ENCODE data around the gene RFC2. TPM values are rescaled to one million over a fixed set of nuclear protein-coding genes. Genes with fewer than 3 reads are reported as not detected.
"Not testable (repeated sequence)": the region's sequence is repeated elsewhere in the genome, so short reads cannot be mapped to it uniquely, and the experiment has no call there.

The RFC2 gene
- total and polyA plus RNA-seq, 7 experiments from 2014 or later: 12.0 to 51.7 (median 19.3) TPM

DNA sequence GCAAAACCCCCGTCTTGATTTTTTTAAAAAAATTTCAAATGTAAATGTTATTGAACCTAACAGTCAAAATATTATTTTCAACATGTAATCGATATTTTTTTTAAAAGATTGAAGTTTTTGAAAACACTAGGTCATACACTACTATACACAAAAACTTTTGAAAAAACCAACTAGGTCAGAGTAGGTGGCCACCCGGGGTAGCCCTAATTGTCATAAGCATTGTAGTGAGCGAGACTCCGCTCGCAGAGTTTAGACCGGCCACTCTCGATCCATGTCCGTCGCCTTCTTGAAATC is 417 bp downstream of the RFC2 start:
- peak overlapping the region; percentile 92 to 97 (median 95) for H3K27ac Mint-ChIP-seq
- Histone ChIP-seq H3K4me1 (ENCODE audit: control insufficient read depth in 2 of 2, insufficient read depth in 2 of 2, low read length in 2 of 2) (peaks cover 6 to 8% of the 10 kb centered on the region in 2 donors), H3K36me3 (ENCODE audit: control insufficient read depth in 2 of 3, insufficient read depth in 3 of 3, low read length in 3 of 3) (peaks cover 0 to 33% (median 0%) of the 10 kb centered on the region in 3 experiments), H3K27me3 (ENCODE audit: control insufficient read depth in 2 of 2, insufficient read depth in 2 of 2, low read length in 2 of 2) (no peaks in the 10 kb centered on the region), H3K4me3 (ENCODE audit: low read length) (peak overlapping the region; percentile 93), H3K27ac (ENCODE audit: low read depth, low read length) (peak overlapping the region; percentile 90), H3K9me3 (ENCODE audit: control insufficient read depth in 2 of 3, low read length in 3 of 3) (no peaks in the 10 kb centered on the region)
- H3K4me1 Mint-ChIP-seq: peaks cover 0 to 37% (median 27%) of the 10 kb centered on the region in 7 donors
- ATAC-seq: peak; percentile 2
- DNase-seq: no peak
- no peaks in the 10 kb centered on the region for H3K27me3 Mint-ChIP-seq
- ChIA-PET POLR2A (interaction anchor here (1.2 kb wide), 1 partner anchor 79 kb away, joined by 5 read pairs; the partner anchor contains the start of gene EIF4H), CTCF (interaction anchor here (0.6 kb wide), 1 partner anchor 694 kb away, joined by 4 read pairs; no protein-coding TSS in a partner anchor)
- intact Hi-C loops (cut with micrococcal nuclease): loop anchor here (1.0 to 10.0 kb wide), 16 partner anchors 15 to 696 kb away; partner anchors contain the start of genes ABHD11 (in 2 of the 2), CLIP2 (in 2 of the 2), EIF4H (in 2 of the 2) and GTF2I (in 2 of the 2)
- H3K36me3 Mint-ChIP-seq: peaks cover 0 to 22% (median 9%) of the 10 kb centered on the region in 5 donors
- H3K4me3 Mint-ChIP-seq: peak overlapping the region; percentile 90 to 97 (median 94)
- H3K9me3 Mint-ChIP-seq: no peaks in the 10 kb centered on the region

DNA sequence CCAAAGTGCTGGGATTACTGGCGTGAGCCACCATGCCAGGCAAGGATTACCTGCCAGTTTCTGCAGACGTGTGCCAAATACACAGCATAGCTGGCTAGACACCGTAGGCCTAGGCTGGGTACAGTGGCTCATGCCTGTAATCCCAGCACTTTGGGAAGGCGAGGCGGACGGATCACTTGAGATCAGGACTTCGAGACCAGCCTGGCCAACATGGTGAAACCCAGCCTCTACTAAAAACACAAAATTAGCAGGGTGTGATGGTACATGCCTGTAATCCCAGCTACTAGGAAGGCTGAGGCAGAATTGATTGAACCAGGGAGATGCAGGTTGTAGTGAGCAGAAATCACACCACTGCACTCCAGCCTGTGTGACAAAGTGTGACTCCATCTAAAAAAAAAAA is 868 bp downstream of the RFC2 start:
- intact Hi-C loops (cut with micrococcal nuclease): loop anchor here (5.0 to 10.0 kb wide), 6 partner anchors 34 to 696 kb away; partner anchors contain the start of genes ABHD11 (in 1 of the 2), BCL7B (in 1 of the 2), CLIP2 (in 1 of the 2) and GTF2I (in 1 of the 2)
- CTCF ChIA-PET: interaction anchor here (0.6 kb wide), 1 partner anchor 693 kb away, joined by 4 read pairs; no protein-coding TSS in a partner anchor

DNA sequence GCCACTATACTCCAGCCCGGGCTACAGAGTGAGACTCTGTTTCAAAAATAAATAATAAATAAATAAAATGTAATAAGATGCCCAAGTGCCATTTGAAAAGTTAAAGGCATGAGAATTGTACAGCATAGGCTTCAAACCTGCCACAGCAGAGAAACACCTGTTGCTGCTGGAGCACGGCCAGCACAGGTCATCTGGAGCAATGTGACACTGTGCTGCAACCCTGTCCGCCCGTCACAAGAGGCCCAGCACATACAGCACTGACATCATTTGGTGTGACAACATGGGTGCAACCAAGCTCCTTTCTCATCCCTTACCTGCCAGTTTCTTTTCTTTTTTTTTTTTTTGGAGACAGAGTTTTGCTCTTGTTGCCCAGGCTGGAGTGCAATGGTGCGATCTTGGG is 1.3 kb downstream of the RFC2 start:
- ChIA-PET POLR2A (interaction anchor here (1.2 to 1.8 kb wide), 2 partner anchors 10 to 79 kb away, joined by 4 read pairs; partner anchors contain the start of gene EIF4H), CTCF (no interaction called here)
- Mint-ChIP-seq H3K27me3 (no peaks in the 10 kb centered on the region), H3K9me3 (no peaks in the 10 kb centered on the region), H3K27ac (peak overlapping the region in 5 of 9 donors; percentile 16 to 73 (median 32)), H3K4me1 (peaks cover 0 to 37% (median 27%) of the 10 kb centered on the region in 7 donors), H3K4me3 (peak overlapping the region; percentile 57 to 97 (median 76)), H3K36me3 (peaks cover 0 to 25% (median 9%) of the 10 kb centered on the region in 5 donors)
- Histone ChIP-seq H3K27ac (ENCODE audit: low read depth, low read length) (no peak overlapping the region), H3K9me3 (ENCODE audit: control insufficient read depth in 2 of 3, low read length in 3 of 3) (no peaks in the 10 kb centered on the region), H3K27me3 (ENCODE audit: control insufficient read depth in 2 of 2, insufficient read depth in 2 of 2, low read length in 2 of 2) (no peaks in the 10 kb centered on the region), H3K4me3 (ENCODE audit: low read length) (no peak overlapping the region), H3K4me1 (ENCODE audit: control insufficient read depth in 2 of 2, insufficient read depth in 2 of 2, low read length in 2 of 2) (peaks cover 6 to 8% of the 10 kb centered on the region in 2 donors), H3K36me3 (ENCODE audit: control insufficient read depth in 2 of 3, insufficient read depth in 3 of 3, low read length in 3 of 3) (peaks cover 0 to 42% (median 0%) of the 10 kb centered on the region in 3 experiments)
- DNase-seq (no peak), ATAC-seq (no peak)
- intact Hi-C loops (cut with micrococcal nuclease): loop anchor here (5.0 to 10.0 kb wide), 6 partner anchors 34 to 696 kb away; partner anchors contain the start of genes ABHD11 (in 1 of the 2), BCL7B (in 1 of the 2), CLIP2 (in 1 of the 2) and GTF2I (in 1 of the 2)

More for the DNA sequence above, 868 bp downstream of the RFC2 start:
- DNase-seq (no peak), ATAC-seq (no peak)
- POLR2A ChIA-PET: interaction anchor here (1.8 kb wide), 1 partner anchor 79 kb away, joined by 4 read pairs; the partner anchor contains the start of gene EIF4H
- peak overlapping the region; percentile 93 for H3K4me3 ChIP-seq (ENCODE audit: low read length)
- Mint-ChIP-seq H3K9me3 (no peaks in the 10 kb centered on the region), H3K27ac (peak overlapping the region in 8 of 9 donors; percentile 17 to 96 (median 92)), H3K36me3 (peaks cover 0 to 25% (median 9%) of the 10 kb centered on the region in 5 donors), H3K4me1 (peaks cover 0 to 37% (median 27%) of the 10 kb centered on the region in 7 donors), H3K4me3 (peak overlapping the region; percentile 90 to 97 (median 94)), H3K27me3 (no peaks in the 10 kb centered on the region)
- peaks cover 0 to 38% (median 0%) of the 10 kb centered on the region in 3 experiments for H3K36me3 ChIP-seq (ENCODE audit: control insufficient read depth in 2 of 3, insufficient read depth in 3 of 3, low read length in 3 of 3)
- peaks cover 6 to 8% of the 10 kb centered on the region in 2 donors for H3K4me1 ChIP-seq (ENCODE audit: control insufficient read depth in 2 of 2, insufficient read depth in 2 of 2, low read length in 2 of 2)
- peak overlapping the region; percentile 90 for H3K27ac ChIP-seq (ENCODE audit: low read depth, low read length)
- H3K27me3 ChIP-seq (ENCODE audit: control insufficient read depth in 2 of 2, insufficient read depth in 2 of 2, low read length in 2 of 2): no peaks in the 10 kb centered on the region
- no peaks in the 10 kb centered on the region for H3K9me3 ChIP-seq (ENCODE audit: control insufficient read depth in 2 of 3, low read length in 3 of 3)

DNA sequence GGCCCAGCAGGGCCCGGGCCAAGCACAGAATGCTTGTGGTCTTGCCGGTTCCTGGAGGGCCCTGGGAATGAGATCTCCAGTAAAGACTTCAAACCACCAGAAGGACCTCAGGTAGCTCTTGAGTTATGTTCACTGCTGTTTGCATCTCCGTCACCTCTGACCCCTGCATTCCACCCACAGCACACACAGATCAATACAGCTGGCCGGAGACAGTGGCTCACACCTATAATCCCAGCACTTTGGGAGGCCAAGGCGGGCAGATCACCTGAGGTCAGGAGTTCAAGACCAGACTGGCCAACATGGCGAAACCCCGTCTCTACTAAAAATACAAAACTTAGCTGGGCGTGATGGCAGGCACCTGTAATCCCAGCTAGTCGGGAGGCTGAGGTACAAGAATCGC is 5.1 kb downstream of the RFC2 start:
- H3K27ac Mint-ChIP-seq; H3K9me3 ChIP-seq (ENCODE audit: control insufficient read depth in 2 of 3, low read length in 3 of 3); CTCF ChIA-PET; H3K27me3 ChIP-seq (ENCODE audit: control insufficient read depth in 2 of 2, insufficient read depth in 2 of 2, low read length in 2 of 2); H3K4me1 ChIP-seq (ENCODE audit: control insufficient read depth in 2 of 2, insufficient read depth in 2 of 2, low read length in 2 of 2); ATAC-seq; H3K4me3 Mint-ChIP-seq; H3K27ac ChIP-seq (ENCODE audit: low read depth, low read length); H3K4me3 ChIP-seq (ENCODE audit: low read length); H3K27me3 Mint-ChIP-seq; DNase-seq; H3K9me3 Mint-ChIP-seq; intact Hi-C loops (cut with micrococcal nuclease): not testable (repeated sequence)
- peaks cover 0 to 61% (median 4%) of the 10 kb centered on the region in 3 experiments for H3K36me3 ChIP-seq (ENCODE audit: control insufficient read depth in 2 of 3, insufficient read depth in 3 of 3, low read length in 3 of 3)
- Mint-ChIP-seq H3K4me1 (peaks cover 0 to 35% (median 13%) of the 10 kb centered on the region in 7 donors), H3K36me3 (peaks cover 0 to 31% (median 13%) of the 10 kb centered on the region in 5 donors)
- POLR2A ChIA-PET: interaction anchor here (1.0 kb wide), 1 partner anchor 66 kb away, joined by 3 read pairs; no protein-coding TSS in a partner anchor

DNA sequence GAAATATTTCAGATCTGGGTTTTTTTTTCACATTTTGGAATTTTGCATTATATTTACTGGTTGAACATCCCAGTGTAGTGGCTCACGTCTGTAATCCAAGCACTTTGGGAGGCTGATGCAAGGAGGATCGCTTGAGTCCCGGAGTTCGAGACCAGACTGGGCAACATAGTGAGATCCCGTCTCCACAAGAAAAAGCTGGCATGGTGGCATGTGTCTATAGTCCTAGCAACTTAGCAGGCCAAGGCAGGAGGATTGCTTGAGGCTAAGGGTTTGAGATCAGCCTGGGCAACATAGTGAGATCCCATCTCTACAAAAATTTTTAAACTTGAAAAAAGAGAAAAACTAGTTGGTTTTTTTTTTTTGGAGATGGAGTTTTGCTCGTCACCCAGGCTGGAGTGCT is 6.0 kb downstream of the RFC2 start:
- peaks cover 0 to 2% of the 10 kb centered on the region in 2 donors for H3K4me1 ChIP-seq (ENCODE audit: control insufficient read depth in 2 of 2, insufficient read depth in 2 of 2, low read length in 2 of 2)
- CTCF ChIA-PET: interaction anchor here (0.7 kb wide), 1 partner anchor 41 kb away, joined by 3 read pairs; no protein-coding TSS in a partner anchor
- Mint-ChIP-seq H3K27me3 (no peaks in the 10 kb centered on the region), H3K4me1 (peaks cover 0 to 32% (median 12%) of the 10 kb centered on the region in 7 donors), H3K27ac (peak overlapping the region in 1 of 9 donors; percentile 33), H3K9me3 (no peaks in the 10 kb centered on the region), H3K4me3 (no peak overlapping the region), H3K36me3 (peaks cover 0 to 35% (median 14%) of the 10 kb centered on the region in 5 donors)
- H3K27me3 ChIP-seq (ENCODE audit: control insufficient read depth in 2 of 2, insufficient read depth in 2 of 2, low read length in 2 of 2): no peaks in the 10 kb centered on the region
- intact Hi-C loops (cut with micrococcal nuclease): no loop called here
- H3K36me3 ChIP-seq (ENCODE audit: control insufficient read depth in 2 of 3, insufficient read depth in 3 of 3, low read length in 3 of 3): peaks cover 0 to 64% (median 4%) of the 10 kb centered on the region in 3 experiments
- no peak overlapping the region for H3K27ac ChIP-seq (ENCODE audit: low read depth, low read length)
- H3K4me3 ChIP-seq (ENCODE audit: low read length): no peak overlapping the region
- ATAC-seq: no peak
- H3K9me3 ChIP-seq (ENCODE audit: control insufficient read depth in 2 of 3, low read length in 3 of 3): no peaks in the 10 kb centered on the region
- POLR2A ChIA-PET: no interaction called here
- DNase-seq: no peak

DNA sequence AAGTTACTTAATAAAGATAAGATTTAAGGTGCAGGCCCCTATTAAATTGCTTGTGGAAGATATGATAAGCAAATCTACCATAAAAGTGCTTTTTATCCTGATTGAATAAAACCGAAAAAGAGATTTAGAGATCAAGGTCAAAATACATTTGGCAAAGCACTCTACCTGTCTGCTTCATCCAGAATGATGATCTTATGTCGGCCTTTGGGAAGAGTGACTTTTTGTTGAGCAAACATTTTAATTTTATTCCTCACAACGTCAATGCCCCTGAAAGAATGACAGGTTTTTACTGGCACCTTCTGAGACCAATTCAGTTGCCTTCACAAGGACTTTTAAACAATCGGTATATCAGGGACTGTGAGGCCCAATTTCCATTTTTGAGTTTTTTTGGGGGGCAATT is 7.7 kb downstream of the RFC2 start:
- POLR2A ChIA-PET: no interaction called here
- Histone ChIP-seq H3K27me3 (ENCODE audit: control insufficient read depth in 2 of 2, insufficient read depth in 2 of 2, low read length in 2 of 2) (no peaks in the 10 kb centered on the region), H3K4me1 (ENCODE audit: control insufficient read depth in 2 of 2, insufficient read depth in 2 of 2, low read length in 2 of 2) (no peaks in the 10 kb centered on the region), H3K36me3 (ENCODE audit: control insufficient read depth in 2 of 3, insufficient read depth in 3 of 3, low read length in 3 of 3) (peaks cover 0 to 79% (median 5%) of the 10 kb centered on the region in 3 experiments), H3K27ac (ENCODE audit: low read depth, low read length) (no peak overlapping the region), H3K9me3 (ENCODE audit: control insufficient read depth in 2 of 3, low read length in 3 of 3) (no peaks in the 10 kb centered on the region), H3K4me3 (ENCODE audit: low read length) (no peak overlapping the region)
- peaks cover 0 to 30% (median 7%) of the 10 kb centered on the region in 7 donors for H3K4me1 Mint-ChIP-seq
- no peaks in the 10 kb centered on the region for H3K9me3 Mint-ChIP-seq
- no peaks in the 10 kb centered on the region for H3K27me3 Mint-ChIP-seq
- H3K27ac Mint-ChIP-seq: no peak overlapping the region
- intact Hi-C loops (cut with micrococcal nuclease): no loop called here
- no peak for DNase-seq
- no peak overlapping the region for H3K4me3 Mint-ChIP-seq
- no peak for ATAC-seq
- peaks cover 0 to 44% (median 16%) of the 10 kb centered on the region in 5 donors for H3K36me3 Mint-ChIP-seq
- CTCF ChIA-PET: no interaction called here
